Subcutaneous adipose tissue (tissue), 4 donors: ENCODE data around the gene RNF167. TPM values are rescaled to one million over a fixed set of nuclear protein-coding genes. Genes with fewer than 3 reads are reported as not detected.

Source experiments
- total RNA-seq, 4 donors: library from RNA; depleted of rRNA; stranded (reverse); fragments of >200 nt; gene quantifications; one replicate each; pipeline ENCODE4 v1.1.0, GENCODE V29; 2016
- TF ChIP-seq, protein P1 (sequence below): fragments of 450-650 bp; IDR thresholded peaks from one replicate; pipeline ENCODE4 v1.5.1; 2016; ENCODE audit warnings: low read depth, mild to moderate bottlenecking, control low read depth, antibody characterized with exemption, moderate library complexity

RNF167 gene
- total RNA-seq, 4 donors from 2014 or later, result 21.7 to 42.0 (median 31.0) TPM

DNA sequence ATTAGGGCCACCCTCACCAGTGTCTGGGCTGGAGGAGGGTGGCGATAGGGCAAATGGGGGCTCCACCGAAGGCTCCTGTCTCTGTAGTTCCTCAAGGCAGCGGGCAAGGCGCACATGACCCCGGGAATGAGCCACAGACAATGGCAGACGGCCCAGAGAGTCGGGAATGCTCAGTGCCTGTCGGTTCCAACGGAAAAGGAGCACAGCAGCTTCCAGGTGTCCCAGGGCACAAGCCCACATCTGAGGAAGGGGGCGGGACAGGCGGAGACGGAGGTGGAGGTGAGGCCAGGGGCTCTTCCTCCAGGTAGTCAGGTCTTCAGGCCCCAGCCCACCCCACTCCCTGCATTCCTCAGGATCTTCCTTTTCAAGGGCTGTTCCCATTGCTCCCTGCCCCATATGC lies 32.7 kb downstream of the RNF167 start:
- TF ChIP-seq, protein P1, sequence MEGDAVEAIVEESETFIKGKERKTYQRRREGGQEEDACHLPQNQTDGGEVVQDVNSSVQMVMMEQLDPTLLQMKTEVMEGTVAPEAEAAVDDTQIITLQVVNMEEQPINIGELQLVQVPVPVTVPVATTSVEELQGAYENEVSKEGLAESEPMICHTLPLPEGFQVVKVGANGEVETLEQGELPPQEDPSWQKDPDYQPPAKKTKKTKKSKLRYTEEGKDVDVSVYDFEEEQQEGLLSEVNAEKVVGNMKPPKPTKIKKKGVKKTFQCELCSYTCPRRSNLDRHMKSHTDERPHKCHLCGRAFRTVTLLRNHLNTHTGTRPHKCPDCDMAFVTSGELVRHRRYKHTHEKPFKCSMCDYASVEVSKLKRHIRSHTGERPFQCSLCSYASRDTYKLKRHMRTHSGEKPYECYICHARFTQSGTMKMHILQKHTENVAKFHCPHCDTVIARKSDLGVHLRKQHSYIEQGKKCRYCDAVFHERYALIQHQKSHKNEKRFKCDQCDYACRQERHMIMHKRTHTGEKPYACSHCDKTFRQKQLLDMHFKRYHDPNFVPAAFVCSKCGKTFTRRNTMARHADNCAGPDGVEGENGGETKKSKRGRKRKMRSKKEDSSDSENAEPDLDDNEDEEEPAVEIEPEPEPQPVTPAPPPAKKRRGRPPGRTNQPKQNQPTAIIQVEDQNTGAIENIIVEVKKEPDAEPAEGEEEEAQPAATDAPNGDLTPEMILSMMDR, result no peak

DNA sequence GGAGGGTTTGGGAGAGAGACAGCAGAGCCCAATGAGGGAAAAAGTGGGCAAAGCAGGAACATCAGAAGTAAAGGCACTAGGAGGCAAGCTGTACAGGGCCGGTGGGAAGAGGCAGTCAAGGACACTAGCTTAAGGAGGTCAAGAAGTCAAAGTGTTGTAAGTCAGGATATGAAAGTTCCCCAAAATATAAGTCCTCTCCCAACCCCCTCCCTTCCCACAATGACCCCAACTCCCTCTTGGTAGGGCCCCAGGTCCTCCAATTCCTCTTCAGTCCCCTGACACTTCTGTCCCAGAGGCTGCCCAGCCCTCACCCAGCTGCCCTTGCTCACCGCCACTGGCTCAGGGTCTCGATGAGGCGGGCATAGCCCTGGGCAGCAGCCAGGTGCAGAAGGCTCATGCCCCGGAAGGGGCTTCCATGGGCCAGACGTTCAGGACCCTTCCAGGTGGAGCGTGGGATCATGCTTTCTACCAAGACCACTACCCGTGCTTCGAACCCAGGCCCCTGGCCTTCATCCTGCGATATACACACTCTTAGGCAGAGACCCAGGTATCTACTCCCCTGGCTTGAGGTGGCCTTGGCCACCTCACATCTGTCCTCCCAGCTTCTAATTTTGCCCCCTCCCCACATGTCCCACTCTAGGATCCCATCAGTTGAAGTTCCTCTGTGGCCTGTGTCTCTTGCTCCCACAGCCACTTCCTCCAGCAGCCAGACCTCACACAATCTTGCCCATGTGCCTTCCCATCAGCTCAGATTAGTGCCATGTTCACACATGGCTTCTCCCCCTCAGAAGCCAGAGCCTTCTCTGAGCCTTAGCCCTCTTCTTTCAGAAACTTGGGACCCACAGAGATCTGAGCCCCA lies 33.4 kb downstream of the RNF167 start:
- TF ChIP-seq, protein P1, result no peak

DNA sequence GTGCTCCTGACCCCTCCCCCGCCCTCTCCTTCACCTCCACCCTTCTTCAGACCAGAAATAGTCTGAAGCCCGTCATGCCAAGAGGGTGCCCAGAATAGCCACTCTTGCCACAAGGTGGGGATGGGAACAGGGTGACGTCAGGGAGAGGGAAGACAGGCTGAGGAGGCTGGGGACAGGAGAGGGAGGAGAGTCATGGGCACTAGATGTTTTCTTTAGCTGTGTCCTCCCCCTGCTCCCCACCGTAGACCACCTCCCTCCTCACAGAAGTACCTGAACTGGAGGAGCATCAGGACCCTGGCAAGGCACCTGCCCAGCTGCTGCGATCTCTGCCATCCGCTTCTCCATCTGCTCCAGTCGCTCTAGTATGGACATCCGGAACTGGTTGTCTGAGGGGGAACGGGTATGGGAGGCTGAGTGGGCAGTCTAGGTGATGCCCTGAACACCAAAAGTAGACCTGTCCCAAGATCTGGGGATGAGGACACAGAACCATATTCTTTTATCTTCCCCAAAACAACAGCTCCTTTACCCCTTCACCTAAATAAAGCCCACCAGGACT lies 34.1 kb downstream of the RNF167 start:
- TF ChIP-seq, protein P1, result no peak

DNA sequence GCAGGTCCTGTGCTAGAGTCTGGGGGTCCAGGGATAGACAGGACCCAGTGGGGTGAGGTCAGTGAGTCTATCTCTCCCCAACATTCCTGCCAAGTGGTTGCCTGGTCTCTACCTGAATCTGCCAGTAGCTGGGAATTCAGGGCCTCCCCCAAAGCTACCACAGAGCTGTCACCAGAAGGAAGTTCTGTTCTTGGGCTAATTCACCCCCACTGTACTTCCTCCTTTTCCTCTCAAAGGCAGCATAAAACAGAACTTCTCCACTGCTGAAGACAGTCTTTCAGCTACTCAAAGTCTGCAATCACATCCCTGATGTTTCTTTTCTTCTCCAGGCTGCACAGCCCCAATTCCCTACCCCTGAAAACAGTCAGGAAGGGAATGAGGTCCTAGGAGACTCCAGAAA lies 38.7 kb downstream of the RNF167 start:
- TF ChIP-seq, protein P1, result no peak

DNA sequence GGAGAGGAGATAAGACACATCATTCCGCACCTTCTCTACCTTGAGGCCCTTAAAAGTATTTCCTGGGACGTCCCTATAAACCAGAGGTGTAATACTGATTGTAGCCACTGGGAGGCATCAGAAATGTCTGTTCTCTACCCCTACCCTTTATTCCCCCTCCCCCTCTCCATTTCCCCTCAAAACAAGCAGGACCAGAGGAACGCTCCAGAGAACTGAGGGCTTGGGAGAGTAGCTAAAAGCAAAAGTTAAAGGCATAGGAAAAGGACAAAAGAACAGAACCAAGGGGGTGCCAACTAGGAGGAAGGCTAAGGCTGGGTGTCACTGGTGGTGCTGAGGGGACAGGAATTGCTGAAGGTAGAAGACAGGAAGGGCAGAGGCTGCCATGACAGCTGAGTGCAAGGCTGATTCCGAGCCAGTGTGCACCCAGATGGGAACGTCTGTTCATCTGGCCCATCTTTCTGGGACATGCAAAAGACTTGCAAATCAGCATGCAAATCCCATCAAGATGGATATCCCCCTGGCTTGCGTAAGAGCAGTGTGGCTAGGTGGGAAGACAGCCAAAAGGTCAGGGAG lies 40.7 kb downstream of the RNF167 start:
- TF ChIP-seq, protein P1, result no peak

DNA sequence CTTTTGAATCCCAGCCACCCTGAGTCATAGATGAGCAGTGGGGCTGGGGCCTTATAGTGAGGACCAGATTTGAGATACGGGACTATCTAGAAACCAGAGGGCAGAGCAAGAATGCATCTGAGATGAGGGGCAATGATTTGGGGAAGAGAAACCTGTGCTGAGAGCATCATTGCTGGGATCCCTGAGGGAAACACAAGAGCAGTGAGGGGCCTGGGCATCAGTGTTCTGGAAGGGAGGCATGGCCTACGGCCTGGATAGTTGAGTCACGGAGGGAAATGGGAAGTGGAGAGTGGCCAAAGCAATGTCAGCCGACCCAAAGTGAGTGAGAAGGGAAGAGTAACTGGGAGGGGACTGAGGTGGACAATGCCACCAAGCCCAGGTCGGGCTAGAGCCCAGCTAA lies 42.2 kb downstream of the RNF167 start:
- TF ChIP-seq, protein P1, result no peak

DNA sequence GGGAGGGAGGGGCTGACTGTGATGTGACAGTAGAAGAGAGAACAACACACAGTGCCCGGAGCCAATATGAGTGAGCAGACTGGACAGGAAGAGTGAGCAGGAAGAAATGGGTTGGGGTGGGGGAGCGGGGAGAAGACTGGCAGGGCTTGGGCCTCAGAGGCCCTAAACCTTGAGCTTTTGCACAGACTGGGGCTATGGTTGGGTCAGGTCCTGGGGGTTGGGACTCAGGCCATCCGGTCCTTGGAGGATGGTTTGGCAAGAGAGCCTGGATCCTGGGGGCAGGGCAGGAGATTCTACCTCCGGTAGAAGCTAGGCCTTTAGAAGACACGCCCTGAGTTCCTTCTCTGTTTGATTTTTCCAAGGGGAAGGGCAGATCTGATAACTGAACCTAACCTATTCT lies 46.3 kb downstream of the RNF167 start:
- TF ChIP-seq, protein P1, result no peak
